GM12892 (cell line): ENCODE measurements around the gene GPR85.

Experiments used
- POLR2A ChIP-seq: IDR thresholded peaks from 2 replicates; pipeline ENCODE4 v1.6.1; 2011; ENCODE audit warnings: low read depth, low read length, control low read depth
- POLR2AphosphoS5 ChIP-seq: IDR thresholded peaks from 2 replicates; pipeline ENCODE4 v1.6.1; 2011; ENCODE audit warnings: low read depth, low read length, control low read depth

DNA sequence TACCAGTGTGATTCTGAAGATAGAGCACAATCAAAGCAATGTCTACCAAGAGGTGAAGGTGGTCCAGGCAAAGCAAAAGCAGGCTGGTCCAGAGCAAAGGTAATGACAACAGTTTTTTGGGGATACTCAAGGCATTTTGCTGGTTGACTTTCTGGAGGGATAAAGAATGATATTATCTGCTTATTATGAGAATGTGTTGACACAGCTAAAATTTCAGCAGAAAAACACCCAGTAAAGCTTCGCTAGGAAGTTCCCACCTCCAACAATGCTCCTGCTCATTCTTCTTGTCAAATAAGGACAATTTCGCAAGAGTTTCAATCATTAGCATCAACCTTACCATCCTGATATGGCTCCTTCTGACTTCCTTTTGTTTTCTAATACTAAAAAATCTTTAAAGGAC, 24.1 kb downstream of the GPR85 start:
- TF ChIP-seq POLR2AphosphoS5 = no peak
- TF ChIP-seq POLR2A = no peak
